ENCODE measurements around the gene KANSL3. TPM values are rescaled to one million over a fixed set of nuclear protein-coding genes. Genes with fewer than 3 reads are reported as not detected.

KANSL3 gene
- polyA plus RNA-seq, 1 donor (not counting 4 experiments of a cell fraction or from before 2014, with no cell fraction given) = 11.4 TPM

GRCh38 chr2:96551605-96552314 is 86.4 kb downstream of the KANSL3 start:
- Histone ChIP-seq H3K4me3 (ENCODE audit: control insufficient read depth in 2 of 3, extremely low read depth in 1 of 3, insufficient read depth in 2 of 3, low read depth in 1 of 3, low read length in 3 of 3) (no peak overlapping the region), H3K9me3 (ENCODE audit: control insufficient read depth, low read depth, low read length) (no peaks in the 10 kb centered on the region), H3K9ac (ENCODE audit: control insufficient read depth, extremely low read depth, insufficient read depth, low read length) (no peak overlapping the region), H2AFZ (ENCODE audit: control insufficient read depth, low read length) (no peak overlapping the region), H3K27ac (ENCODE audit: control insufficient read depth, insufficient read depth, low read length) (no peak overlapping the region), H3K36me3 (ENCODE audit: control insufficient read depth in 2 of 2, extremely low read depth in 1 of 2, insufficient read depth in 2 of 2, low read length in 2 of 2) (no peaks in the 10 kb centered on the region), H3K4me1 (ENCODE audit: control insufficient read depth, extremely low read depth, insufficient read depth, low read length) (peaks cover 9% of the 10 kb centered on the region), H3K4me2 (ENCODE audit: control insufficient read depth, extremely low read depth, insufficient read depth, low read depth, low read length) (no peak overlapping the region), H3K27me3 (ENCODE audit: control insufficient read depth, extremely low read depth, insufficient read depth, low read length) (no peaks in the 10 kb centered on the region), H3K9me1 (ENCODE audit: control insufficient read depth, extremely low read depth, insufficient read depth, low read length) (no peaks in the 10 kb centered on the region), H4K20me1 (ENCODE audit: control insufficient read depth, extremely low read depth, insufficient read depth, low read length) (no peaks in the 10 kb centered on the region), H3K79me2 (ENCODE audit: control insufficient read depth, insufficient read depth, low read length) (no peaks in the 10 kb centered on the region)
- no peak for TF ChIP-seq EZH2 (IDR thresholded peaks at IDR 0.05; ENCODE audit: low read length)
- TF ChIP-seq CTCF (optimal IDR thresholded peaks at IDR 0.05 in 1 of 3, IDR thresholded peaks at IDR 0.05 in 1 of 3, conservative IDR thresholded peaks at IDR 0.05 in 1 of 3; ENCODE audit: extremely low read depth in 1 of 3, insufficient read depth in 2 of 3, low read length in 3 of 3) = no peak
- dilution Hi-C loops (cut with MboI; ENCODE audit: extremely low pct_ligation_motif_present, low sequenced_read_pairs) = no loop called here
- no peak for FAIRE-seq
- DNase-seq (ENCODE audit: low read depth, low spot score) = no peak

- H3K4me2 ChIP-seq (ENCODE audit: control insufficient read depth, extremely low read depth, insufficient read depth, low read depth, low read length) = no peak overlapping the region
- no peak overlapping the region for H3K4me3 ChIP-seq (ENCODE audit: control insufficient read depth in 2 of 3, extremely low read depth in 1 of 3, insufficient read depth in 2 of 3, low read depth in 1 of 3, low read length in 3 of 3)
- H2AFZ ChIP-seq (ENCODE audit: control insufficient read depth, low read length) = no peak overlapping the region
- peaks cover 3% of the 10 kb centered on the region for H3K4me1 ChIP-seq (ENCODE audit: control insufficient read depth, extremely low read depth, insufficient read depth, low read length)
- dilution Hi-C loops (cut with MboI; ENCODE audit: extremely low pct_ligation_motif_present, low sequenced_read_pairs) = no loop called here
- no peaks in the 10 kb centered on the region for H4K20me1 ChIP-seq (ENCODE audit: control insufficient read depth, extremely low read depth, insufficient read depth, low read length)
- H3K9ac ChIP-seq (ENCODE audit: control insufficient read depth, extremely low read depth, insufficient read depth, low read length) = no peak overlapping the region
- no peaks in the 10 kb centered on the region for H3K9me3 ChIP-seq (ENCODE audit: control insufficient read depth, low read depth, low read length)
- no peak for DNase-seq (ENCODE audit: low read depth, low spot score)
- TF ChIP-seq EZH2 (IDR thresholded peaks at IDR 0.05; ENCODE audit: low read length) = no peak
- TF ChIP-seq CTCF (optimal IDR thresholded peaks at IDR 0.05 in 1 of 3, IDR thresholded peaks at IDR 0.05 in 1 of 3, conservative IDR thresholded peaks at IDR 0.05 in 1 of 3; ENCODE audit: extremely low read depth in 1 of 3, insufficient read depth in 2 of 3, low read length in 3 of 3) = no peak
- FAIRE-seq = no peak
- H3K36me3 ChIP-seq (ENCODE audit: control insufficient read depth in 2 of 2, extremely low read depth in 1 of 2, insufficient read depth in 2 of 2, low read length in 2 of 2) = no peaks in the 10 kb centered on the region
- no peaks in the 10 kb centered on the region for H3K9me1 ChIP-seq (ENCODE audit: control insufficient read depth, extremely low read depth, insufficient read depth, low read length)
- H3K79me2 ChIP-seq (ENCODE audit: control insufficient read depth, insufficient read depth, low read length) = no peaks in the 10 kb centered on the region
- H3K27ac ChIP-seq (ENCODE audit: control insufficient read depth, insufficient read depth, low read length) = no peak overlapping the region
- H3K27me3 ChIP-seq (ENCODE audit: control insufficient read depth, extremely low read depth, insufficient read depth, low read length) = no peaks in the 10 kb centered on the region
These were observed 87.1 kb downstream of the KANSL3 start for GRCh38 chr2:96550787-96551604.
